Activated CD4-positive, alpha-beta T cell treated with anti-CD3 and anti-CD28 coated beads for 4 hours (primary cell): ENCODE data around the gene HIVEP3.
A peak's percentile ranks its signal among the peaks of the same experiment; 100 is the strongest.

Source experiments
- DNase-seq, 2 donors: peaks; one replicate each; pipeline ENCODE4 v3.0.0-alpha.2; 2020

Gene HIVEP3

DNA sequence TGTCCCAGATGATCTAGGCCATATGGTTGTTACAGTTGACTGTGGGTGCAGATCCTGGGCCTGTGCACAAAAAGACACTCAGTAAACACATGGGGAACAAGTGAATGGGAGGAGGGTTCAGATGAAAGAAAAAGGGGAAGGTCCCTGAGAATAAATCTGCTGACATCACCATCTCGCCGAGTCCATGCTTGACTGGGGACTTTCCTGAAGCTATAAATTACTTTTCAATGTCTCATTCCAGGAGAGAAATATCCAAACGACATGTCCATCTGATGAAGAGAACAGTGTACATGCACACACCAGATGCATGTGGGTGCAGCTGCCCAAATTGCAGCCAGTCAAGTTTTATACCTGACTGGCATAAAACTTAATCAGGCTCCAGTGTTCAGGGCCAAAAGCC, 109.0 kb downstream of the HIVEP3 start:
- DNase-seq = no peak

- DNase-seq = no peak
Observed at GRCh38 chr1:41807390-41807789, 111.3 kb downstream of the HIVEP3 start.

DNA sequence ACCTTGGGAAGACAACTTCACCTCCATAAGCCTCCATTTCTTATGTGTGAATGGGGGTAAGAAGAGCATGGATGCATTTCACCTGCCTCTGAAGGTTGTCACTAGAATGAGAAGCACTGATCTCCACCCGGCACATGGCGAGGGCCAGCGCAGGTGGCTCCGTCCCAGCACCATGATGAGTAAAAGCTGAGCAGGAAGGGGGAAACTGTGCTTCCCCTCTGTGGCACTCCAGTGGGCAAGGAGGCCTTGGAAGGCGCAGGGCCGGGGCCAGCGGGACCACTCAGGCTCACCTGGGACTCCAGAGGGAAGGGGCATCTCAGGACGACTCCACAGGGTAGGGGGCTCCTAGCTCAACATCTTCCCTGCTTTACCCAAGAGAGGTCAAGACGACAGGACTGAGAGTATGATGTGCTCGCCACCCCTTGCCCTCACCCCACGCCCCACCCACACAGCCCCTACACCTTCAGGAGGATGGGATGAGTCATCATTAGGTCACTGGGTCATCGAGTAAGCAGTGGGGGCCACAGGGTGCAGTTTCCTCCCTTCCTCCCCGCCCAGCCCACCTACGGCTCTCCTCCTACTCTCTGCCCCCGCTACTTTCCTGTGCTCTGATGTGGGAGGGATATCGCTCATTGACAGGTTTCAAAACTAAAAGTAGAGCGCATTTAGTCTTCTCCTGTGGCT, 112.1 kb downstream of the HIVEP3 start:
- peak; percentile 79 to 90 for DNase-seq

DNA sequence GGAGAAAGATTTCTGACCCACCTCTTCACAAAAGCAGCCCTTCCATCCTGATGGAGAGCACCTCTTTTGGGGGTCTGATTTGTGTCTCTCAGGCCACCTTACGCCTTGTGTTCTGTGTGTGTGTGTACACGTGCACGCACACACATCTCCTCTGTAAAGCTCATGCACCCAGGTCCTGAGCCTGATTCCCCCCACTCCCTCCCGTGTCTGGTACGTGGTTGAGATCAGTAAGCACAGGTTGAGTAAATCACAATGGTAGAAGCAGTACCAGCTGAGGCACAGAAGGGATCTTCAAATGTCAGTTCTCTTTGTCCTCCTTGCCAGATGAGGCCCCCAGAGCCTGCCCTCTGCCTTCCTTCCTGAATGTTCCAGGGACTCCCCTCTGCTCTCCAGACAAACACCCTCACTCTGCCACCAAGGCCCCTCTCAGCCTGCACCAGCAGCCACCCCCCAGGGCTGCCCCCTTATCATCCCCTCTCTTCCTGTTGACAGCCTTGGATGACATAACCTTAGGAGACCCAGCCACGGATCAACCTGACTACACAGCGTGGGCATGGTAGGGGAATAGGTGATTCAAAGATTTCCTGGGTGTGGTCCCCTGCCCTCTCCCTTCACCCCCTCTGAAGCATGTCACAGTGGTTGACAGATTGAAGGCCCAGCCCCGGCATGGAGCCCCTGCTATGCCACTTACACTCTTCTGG, 112.8 kb downstream of the HIVEP3 start:
- peak; percentile 61 to 73 for DNase-seq

DNA sequence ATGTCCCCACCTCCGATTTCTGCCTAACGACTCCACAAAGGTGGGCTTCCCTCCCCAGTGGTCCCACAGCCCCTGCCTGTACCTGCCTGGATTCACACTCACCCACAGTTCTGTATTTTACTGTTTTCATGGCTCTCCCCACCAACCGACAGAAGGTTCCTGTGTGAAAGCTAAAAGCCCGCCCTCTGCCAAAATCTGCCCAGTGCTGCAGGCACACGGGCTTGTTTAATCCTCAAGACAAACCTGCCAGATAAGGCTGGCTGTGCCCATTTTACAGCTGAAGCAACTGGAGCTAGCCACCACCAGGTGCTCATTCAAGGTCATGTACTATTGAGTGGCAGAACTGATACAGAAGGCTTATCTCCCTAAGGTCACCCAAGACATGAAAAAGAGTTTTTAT, 114.5 kb downstream of the HIVEP3 start:
- DNase-seq = peak in 1 of 2 donors; percentile 37

GRCh38 chr1:41803656-41804055, 115.1 kb downstream of the HIVEP3 start:
- DNase-seq = no peak

GRCh38 chr1:41802532-41803501, 115.9 kb downstream of the HIVEP3 start:
- peak in 1 of 2 donors; percentile 24 for DNase-seq

DNA sequence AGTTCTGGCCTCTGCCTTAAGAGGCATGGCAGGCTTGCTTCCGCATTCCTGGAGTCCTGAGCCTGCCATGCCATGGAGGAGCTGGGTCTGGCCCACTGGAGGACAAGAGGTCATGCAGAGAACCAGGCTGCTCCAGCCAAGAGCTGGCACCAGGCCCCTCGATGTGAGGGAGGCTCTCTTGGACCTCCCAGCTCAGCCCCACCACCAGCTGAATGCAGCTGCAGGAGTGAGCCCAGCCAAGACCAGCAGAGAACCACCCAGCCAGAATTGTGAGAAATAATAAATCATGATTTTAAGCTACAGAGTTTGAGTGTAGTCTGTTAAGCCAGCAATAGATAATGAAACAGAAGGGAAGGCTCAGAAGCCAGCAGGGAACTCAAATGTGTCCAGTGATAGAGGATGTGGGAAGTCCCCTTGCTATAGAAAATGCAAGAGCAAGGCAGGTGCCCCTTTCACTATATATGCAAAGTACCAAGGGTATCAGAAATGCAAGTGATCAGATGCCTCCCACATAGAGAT, 118.4 kb downstream of the HIVEP3 start:
- DNase-seq = no peak

DNA sequence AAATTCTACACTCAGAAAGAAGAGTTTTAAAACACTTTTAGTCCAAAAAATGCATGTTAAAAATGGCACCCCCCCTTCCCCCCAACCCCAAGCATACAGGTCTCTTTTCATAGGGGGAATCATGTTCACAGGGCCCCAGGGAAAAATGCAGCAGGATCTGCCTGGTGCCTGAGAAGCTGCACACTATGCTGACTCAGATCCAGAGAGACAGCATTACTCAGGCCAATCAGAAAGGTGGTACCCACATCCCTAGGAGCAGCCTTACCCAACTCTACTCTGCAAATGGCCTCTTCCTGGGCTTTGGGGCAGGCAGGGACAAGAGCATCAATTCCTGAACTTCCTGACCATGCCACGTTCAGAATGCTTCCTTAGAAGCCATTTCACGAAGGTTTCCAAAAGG, 119.0 kb downstream of the HIVEP3 start:
- DNase-seq = no peak

DNA sequence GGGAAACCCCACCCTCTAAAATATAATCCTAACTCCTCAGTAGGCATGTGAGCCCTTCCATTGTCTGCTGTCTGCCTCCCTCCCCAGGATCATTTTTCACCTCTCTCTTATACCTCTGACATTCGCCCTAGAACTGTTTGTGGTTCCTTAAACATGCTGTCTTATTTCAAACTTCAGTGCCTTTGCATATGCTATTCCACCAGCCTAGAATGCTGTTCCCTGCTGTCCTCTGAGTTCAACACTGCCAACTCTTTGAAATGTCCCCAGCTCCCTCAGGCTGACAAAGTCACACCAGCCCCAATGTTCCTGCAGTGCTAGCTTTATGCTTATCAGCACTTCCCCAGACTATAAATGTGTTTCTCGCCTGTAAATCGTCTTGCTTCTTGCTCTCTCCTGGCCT, 119.5 kb downstream of the HIVEP3 start:
- no peak for DNase-seq

GRCh38 chr1:41795205-41795762, 123.4 kb downstream of the HIVEP3 start:
- DNase-seq = no peak

DNA sequence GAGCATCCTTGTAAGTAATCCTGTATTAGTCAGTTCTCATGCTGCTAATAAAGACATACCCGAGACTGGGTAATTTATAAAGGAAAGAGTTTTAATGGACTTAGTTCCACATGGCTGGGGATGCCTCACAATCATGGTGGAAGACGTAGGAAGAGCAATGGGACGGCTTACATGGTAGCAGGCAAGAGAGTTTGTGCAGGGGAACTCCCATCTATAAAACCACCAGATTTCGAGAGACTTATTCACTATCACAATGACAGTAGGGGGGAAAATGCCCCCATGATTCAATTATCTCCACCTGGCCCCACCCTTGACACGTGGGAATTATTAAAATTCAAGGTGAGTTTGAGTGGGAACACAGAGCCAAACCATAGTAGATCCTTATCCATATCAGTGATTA, 124.7 kb downstream of the HIVEP3 start:
- DNase-seq = no peak

DNA sequence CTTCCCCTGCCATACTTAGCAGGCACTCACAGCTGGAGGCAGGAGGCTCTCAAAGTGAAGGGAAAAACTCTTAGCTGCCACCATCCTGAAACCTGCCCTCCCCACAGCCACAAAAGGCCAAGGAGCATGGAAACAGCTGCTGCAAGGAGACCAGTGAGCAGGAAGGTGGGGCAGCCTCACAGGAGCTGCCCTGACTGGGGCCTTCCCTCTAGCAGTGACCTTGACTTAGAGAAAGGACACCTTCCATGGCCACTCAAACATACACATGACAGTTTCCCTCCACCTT, 126.3 kb downstream of the HIVEP3 start:
- DNase-seq = no peak

GRCh38 chr1:41791667-41792484, 126.8 kb downstream of the HIVEP3 start:
- DNase-seq = peak; percentile 36 to 38

- DNase-seq = no peak
Observed at GRCh38 chr1:41790351-41790750, 128.4 kb downstream of the HIVEP3 start.

GRCh38 chr1:41789661-41790330, 128.9 kb downstream of the HIVEP3 start:
- no peak for DNase-seq

DNA sequence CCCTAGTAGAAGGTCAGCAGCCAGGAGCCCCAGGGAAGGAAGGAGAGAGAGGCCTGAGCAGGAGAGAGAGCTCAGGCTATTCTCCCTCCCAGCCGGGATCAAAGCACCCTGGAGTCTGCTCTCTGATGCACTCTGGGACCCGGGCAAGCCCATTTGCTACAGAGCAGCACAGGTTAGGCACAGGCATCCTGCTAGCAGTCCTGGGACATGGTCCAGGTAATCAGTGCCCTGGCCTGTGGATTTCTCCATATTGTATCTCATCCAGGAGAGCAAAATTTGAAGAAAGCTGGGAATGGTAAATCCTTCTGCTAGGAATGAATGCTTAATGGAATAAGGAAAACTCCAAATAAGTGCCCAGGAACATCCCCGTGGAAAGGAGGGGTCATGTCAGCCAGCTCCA, 130.3 kb downstream of the HIVEP3 start:
- no peak for DNase-seq

DNA sequence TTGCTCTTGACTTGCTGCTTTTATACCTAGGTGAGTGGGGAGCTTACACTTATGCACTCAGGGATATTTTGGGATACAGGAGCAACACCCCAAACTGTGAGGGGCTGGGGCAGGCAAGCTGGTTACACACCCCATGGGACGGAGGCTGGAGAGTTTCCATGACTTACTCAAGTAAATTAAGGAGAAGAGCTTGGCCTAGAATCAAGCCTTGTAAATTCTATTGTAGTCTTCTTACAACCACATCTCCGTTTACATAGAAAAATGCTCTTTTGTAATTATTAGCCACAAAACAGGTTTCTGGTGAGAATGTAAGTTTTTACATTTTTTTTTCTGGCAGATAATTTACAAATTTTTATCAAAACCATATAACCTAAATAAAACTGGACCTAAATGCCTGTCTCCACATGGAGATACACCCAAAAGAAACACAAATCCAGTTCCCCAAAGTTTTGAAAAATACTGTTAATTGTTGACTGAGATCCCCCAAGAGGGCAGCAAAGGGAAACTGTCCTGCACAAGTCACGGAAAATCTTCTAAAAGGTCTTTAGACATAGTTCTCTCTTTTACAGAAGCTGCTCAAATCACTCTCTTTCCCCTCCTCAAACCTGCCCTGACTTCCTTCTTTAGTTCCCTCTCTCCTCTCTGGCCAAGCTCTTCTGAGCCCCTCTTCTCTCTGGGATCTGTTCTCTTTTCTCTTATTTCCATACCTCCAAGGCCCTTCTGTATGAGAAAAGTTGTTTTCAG, 134.0 kb downstream of the HIVEP3 start:
- no peak for DNase-seq

GRCh38 chr1:41783189-41783639, 135.5 kb downstream of the HIVEP3 start:
- DNase-seq = peak in 1 of 2 donors; percentile 41

DNA sequence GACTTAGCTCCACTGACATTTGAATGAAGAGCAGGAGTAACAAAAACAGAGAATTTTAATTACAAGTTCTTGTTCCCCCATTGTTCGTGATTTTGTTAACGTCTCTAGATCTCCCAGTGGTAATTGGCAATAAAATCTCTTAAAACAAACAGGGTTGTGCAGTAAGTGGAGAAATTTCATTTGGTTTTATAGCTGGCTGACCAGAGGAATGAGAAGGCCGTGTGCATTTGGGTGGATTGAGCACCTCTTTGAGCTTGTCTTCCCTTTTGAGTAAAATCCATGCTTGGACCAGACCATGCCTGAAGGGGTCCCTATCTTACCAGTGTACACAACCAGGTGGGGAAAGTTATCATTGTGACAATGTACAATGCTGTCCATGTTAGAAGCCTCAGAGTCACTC, 137.8 kb downstream of the HIVEP3 start:
- no peak for DNase-seq

- no peak for DNase-seq
Observed at GRCh38 chr1:41780322-41780721, 138.4 kb downstream of the HIVEP3 start.
